HEK293 (cell line): ENCODE measurements around the gene CMTM1.

Source experiments
- CTCF ChIA-PET: fragments of 350-600 bp; formaldehyde crosslinking; extraction: SDS; loops from one replicate; lab custom pipeline; 2021; ENCODE audit warnings: antibody characterized with exemption; lab: Yijun Ruan, JAX
- POLR2A ChIA-PET: fragments of 300-600 bp; formaldehyde crosslinking; extraction: SDS; loops from one replicate; lab custom pipeline; 2020; ENCODE audit warnings: antibody characterized with exemption, inconsistent platforms; lab: Yijun Ruan, JAX
- H3K27ac ChIP-seq: fragments of 200-500 bp; sonication (Bioruptor generic); 2 replicates; pipeline ENCODE4 v1.5.1; 2014; ENCODE audit warnings: low read depth, low read length, control low read depth, inconsistent platforms; ENCODE audit errors: extremely low read depth
- H3K36me3 ChIP-seq, 2 experiments: fragments of 200-500 bp in 1 of 2; sonication (Bioruptor generic) in 1 of 2; 1 replicate in 1 of 2; 2 replicates in 1 of 2; pipeline ENCODE4 v1.5.1; 2014 to 2017; ENCODE audit warnings: inconsistent platforms in 2 of 2, low read length in 2 of 2; ENCODE audit not compliant: control insufficient read depth in 2 of 2, insufficient read depth in 1 of 2
- H3K4me1 ChIP-seq: fragments of 200-500 bp; sonication (Bioruptor generic); 2 replicates; pipeline ENCODE4 v1.5.1; 2014; ENCODE audit warnings: mild to moderate bottlenecking, low read length, inconsistent platforms; ENCODE audit not compliant: control insufficient read depth, insufficient read depth
- H3K4me3 ChIP-seq: 2 replicates; pipeline ENCODE4 v1.5.1; 2011; ENCODE audit warnings: low read depth, mild to moderate bottlenecking, control low read depth, low read length, moderate library complexity
- H3K9me3 ChIP-seq: fragments of 200-500 bp; sonication (Bioruptor generic); 2 replicates; pipeline ENCODE4 v1.5.1; 2014; ENCODE audit warnings: low read depth, low read length, inconsistent platforms; ENCODE audit not compliant: control insufficient read depth, insufficient read depth
- EGR2 ChIP-seq: fragments of 450-650 bp; formaldehyde crosslinking; IDR thresholded peaks from 2 replicates; pipeline ENCODE4 v1.5.1; 2016; ENCODE audit warnings: low read depth, missing biosample characterization, missing genetic modification characterization
- KLF9 ChIP-seq: fragments of 450-650 bp; formaldehyde crosslinking; IDR thresholded peaks from 2 replicates; pipeline ENCODE4 v1.5.1; 2016; ENCODE audit warnings: missing biosample characterization, missing genetic modification characterization, low read depth
- MZF1 ChIP-seq: fragments of 450-650 bp; formaldehyde crosslinking; IDR thresholded peaks from 2 replicates; pipeline ENCODE4 v1.5.1; 2017; ENCODE audit warnings: missing biosample characterization, missing genetic modification characterization, borderline replicate concordance
- SP3 ChIP-seq: fragments of 450-650 bp; formaldehyde crosslinking; IDR thresholded peaks from 2 replicates; pipeline ENCODE4 v1.5.1; 2016; ENCODE audit warnings: missing biosample characterization, missing genetic modification characterization
- ZNF202 ChIP-seq: fragments of 450-650 bp; formaldehyde crosslinking; IDR thresholded peaks from 2 replicates; pipeline ENCODE4 v1.5.1; 2016; ENCODE audit warnings: missing biosample characterization, missing genetic modification characterization, borderline replicate concordance
- ZNF239 ChIP-seq: fragments of 450-650 bp; formaldehyde crosslinking; IDR thresholded peaks from 2 replicates; pipeline ENCODE4 v1.5.1; 2016; ENCODE audit warnings: missing biosample characterization, missing genetic modification characterization
- ZNF248 ChIP-seq: fragments of 450-650 bp; formaldehyde crosslinking; IDR thresholded peaks from 2 replicates; pipeline ENCODE4 v1.5.1; 2017; ENCODE audit warnings: missing biosample characterization, missing genetic modification characterization
- ZNF391 ChIP-seq: fragments of 450-650 bp; formaldehyde crosslinking; IDR thresholded peaks from 2 replicates; pipeline ENCODE4 v1.5.1; 2016; ENCODE audit warnings: low read depth, missing biosample characterization, missing genetic modification characterization, borderline replicate concordance
- ZNF394 ChIP-seq: fragments of 450-650 bp; formaldehyde crosslinking; IDR thresholded peaks from 2 replicates; pipeline ENCODE4 v1.5.1; 2016; ENCODE audit warnings: missing biosample characterization, missing genetic modification characterization, mild to moderate bottlenecking, moderate library complexity, borderline replicate concordance
- ZNF48 ChIP-seq: fragments of 450-650 bp; formaldehyde crosslinking; IDR thresholded peaks from 2 replicates; pipeline ENCODE4 v1.5.1; 2016; ENCODE audit warnings: missing biosample characterization, missing genetic modification characterization
- ZNF777 ChIP-seq: fragments of 450-650 bp; formaldehyde crosslinking; IDR thresholded peaks from 2 replicates; pipeline ENCODE4 v1.5.1; 2017; ENCODE audit warnings: missing biosample characterization, missing genetic modification characterization, borderline replicate concordance
- TF ChIP-seq, protein P1 (sequence below): fragments of 450-650 bp; formaldehyde crosslinking; IDR thresholded peaks from 2 replicates; pipeline ENCODE4 v1.5.1; 2017; ENCODE audit warnings: missing biosample characterization, missing genetic modification characterization
- TF ChIP-seq, protein P2 (sequence below): fragments of 450-650 bp; IDR thresholded peaks from 2 replicates; pipeline ENCODE4 v1.5.1; 2018; ENCODE audit warnings: missing biosample characterization, missing genetic modification characterization
- TF ChIP-seq, protein P3 (sequence below): fragments of 450-650 bp; formaldehyde crosslinking; IDR thresholded peaks from 2 replicates; pipeline ENCODE4 v1.5.1; 2016; ENCODE audit warnings: missing biosample characterization, missing genetic modification characterization
- TF ChIP-seq, protein P4 (sequence below): fragments of 450-650 bp; formaldehyde crosslinking; IDR thresholded peaks from 2 replicates; pipeline ENCODE4 v1.5.1; 2016; ENCODE audit warnings: missing biosample characterization, missing genetic modification characterization, borderline replicate concordance
- TF ChIP-seq, protein P5 (sequence below): fragments of 450-650 bp; formaldehyde crosslinking; IDR thresholded peaks from 2 replicates; pipeline ENCODE4 v1.5.1; 2017; ENCODE audit warnings: missing biosample characterization, missing genetic modification characterization
- TF ChIP-seq, protein P6 (sequence below): fragments of 450-650 bp; formaldehyde crosslinking; IDR thresholded peaks from 2 replicates; pipeline ENCODE4 v1.5.1; 2016; ENCODE audit warnings: missing biosample characterization, missing genetic modification characterization
- TF ChIP-seq, protein P7 (sequence below): fragments of 450-650 bp; IDR thresholded peaks from 2 replicates; pipeline ENCODE4 v1.5.1; 2018; ENCODE audit warnings: missing biosample characterization, mild to moderate bottlenecking, missing genetic modification characterization

CMTM1 gene

DNA sequence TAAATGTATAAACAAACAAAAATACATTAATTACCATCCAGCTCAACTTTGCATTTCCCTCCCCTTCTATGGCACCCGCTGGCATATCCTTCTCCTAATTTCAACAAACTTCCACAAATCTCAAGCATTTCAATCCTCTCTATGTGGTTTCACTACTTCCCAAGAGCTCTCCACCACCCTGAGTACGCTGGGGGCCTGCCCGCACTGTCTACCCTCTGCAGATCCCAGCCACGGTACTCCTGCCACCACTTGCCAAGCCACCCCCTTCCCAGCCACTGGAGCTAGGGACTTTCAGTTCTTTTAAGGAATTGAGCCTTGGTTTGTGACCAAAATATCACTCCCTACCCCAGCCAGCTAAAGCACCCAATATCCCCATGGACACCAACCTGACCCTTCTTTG lies 18.2 kb upstream of the CMTM1 start:
- peaks cover 0 to 10% of the 10 kb centered on the region in 2 experiments; a peak in 2 of 3 replicates for H3K36me3 ChIP-seq
- ChIA-PET CTCF (interaction anchor here (0.5 to 0.6 kb wide), 2 partner anchors 79 to 192 kb away, joined by 3 read pairs; no protein-coding TSS in a partner anchor), POLR2A (no interaction called here)
- H3K4me1 ChIP-seq, result no peaks in the 10 kb centered on the region
- no peak overlapping the region for H3K27ac ChIP-seq
- TF ChIP-seq, protein P1, sequence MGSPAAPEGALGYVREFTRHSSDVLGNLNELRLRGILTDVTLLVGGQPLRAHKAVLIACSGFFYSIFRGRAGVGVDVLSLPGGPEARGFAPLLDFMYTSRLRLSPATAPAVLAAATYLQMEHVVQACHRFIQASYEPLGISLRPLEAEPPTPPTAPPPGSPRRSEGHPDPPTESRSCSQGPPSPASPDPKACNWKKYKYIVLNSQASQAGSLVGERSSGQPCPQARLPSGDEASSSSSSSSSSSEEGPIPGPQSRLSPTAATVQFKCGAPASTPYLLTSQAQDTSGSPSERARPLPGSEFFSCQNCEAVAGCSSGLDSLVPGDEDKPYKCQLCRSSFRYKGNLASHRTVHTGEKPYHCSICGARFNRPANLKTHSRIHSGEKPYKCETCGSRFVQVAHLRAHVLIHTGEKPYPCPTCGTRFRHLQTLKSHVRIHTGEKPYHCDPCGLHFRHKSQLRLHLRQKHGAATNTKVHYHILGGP, result no peak
- TF ChIP-seq, protein P2, sequence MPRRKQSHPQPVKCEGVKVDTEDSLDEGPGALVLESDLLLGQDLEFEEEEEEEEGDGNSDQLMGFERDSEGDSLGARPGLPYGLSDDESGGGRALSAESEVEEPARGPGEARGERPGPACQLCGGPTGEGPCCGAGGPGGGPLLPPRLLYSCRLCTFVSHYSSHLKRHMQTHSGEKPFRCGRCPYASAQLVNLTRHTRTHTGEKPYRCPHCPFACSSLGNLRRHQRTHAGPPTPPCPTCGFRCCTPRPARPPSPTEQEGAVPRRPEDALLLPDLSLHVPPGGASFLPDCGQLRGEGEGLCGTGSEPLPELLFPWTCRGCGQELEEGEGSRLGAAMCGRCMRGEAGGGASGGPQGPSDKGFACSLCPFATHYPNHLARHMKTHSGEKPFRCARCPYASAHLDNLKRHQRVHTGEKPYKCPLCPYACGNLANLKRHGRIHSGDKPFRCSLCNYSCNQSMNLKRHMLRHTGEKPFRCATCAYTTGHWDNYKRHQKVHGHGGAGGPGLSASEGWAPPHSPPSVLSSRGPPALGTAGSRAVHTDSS (tag by site-specific recombination), result no peak
- TF ChIP-seq ZNF48 (tag by site-specific recombination) (no peak), ZNF777 (no peak), MZF1 (tag by site-specific recombination) (no peak), ZNF202 (tag by site-specific recombination) (no peak), ZNF394 (tag by site-specific recombination) (no peak), SP3 (tag by site-specific recombination) (no peak), ZNF391 (tag by site-specific recombination) (no peak), KLF9 (tag by site-specific recombination) (no peak), ZNF239 (tag by site-specific recombination) (no peak), ZNF248 (tag by site-specific recombination) (no peak), EGR2 (tag by site-specific recombination) (no peak)
- TF ChIP-seq, protein P3, sequence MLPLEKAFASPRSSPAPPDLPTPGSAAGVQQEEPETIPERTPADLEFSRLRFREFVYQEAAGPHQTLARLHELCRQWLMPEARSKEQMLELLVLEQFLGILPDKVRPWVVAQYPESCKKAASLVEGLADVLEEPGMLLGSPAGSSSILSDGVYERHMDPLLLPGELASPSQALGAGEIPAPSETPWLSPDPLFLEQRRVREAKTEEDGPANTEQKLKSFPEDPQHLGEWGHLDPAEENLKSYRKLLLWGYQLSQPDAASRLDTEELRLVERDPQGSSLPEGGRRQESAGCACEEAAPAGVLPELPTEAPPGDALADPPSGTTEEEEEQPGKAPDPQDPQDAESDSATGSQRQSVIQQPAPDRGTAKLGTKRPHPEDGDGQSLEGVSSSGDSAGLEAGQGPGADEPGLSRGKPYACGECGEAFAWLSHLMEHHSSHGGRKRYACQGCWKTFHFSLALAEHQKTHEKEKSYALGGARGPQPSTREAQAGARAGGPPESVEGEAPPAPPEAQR (tag by site-specific recombination), result no peak
- TF ChIP-seq, protein P4, sequence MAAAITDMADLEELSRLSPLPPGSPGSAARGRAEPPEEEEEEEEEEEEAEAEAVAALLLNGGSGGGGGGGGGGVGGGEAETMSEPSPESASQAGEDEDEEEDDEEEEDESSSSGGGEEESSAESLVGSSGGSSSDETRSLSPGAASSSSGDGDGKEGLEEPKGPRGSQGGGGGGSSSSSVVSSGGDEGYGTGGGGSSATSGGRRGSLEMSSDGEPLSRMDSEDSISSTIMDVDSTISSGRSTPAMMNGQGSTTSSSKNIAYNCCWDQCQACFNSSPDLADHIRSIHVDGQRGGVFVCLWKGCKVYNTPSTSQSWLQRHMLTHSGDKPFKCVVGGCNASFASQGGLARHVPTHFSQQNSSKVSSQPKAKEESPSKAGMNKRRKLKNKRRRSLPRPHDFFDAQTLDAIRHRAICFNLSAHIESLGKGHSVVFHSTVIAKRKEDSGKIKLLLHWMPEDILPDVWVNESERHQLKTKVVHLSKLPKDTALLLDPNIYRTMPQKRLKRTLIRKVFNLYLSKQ, result no peak
- TF ChIP-seq, protein P5, sequence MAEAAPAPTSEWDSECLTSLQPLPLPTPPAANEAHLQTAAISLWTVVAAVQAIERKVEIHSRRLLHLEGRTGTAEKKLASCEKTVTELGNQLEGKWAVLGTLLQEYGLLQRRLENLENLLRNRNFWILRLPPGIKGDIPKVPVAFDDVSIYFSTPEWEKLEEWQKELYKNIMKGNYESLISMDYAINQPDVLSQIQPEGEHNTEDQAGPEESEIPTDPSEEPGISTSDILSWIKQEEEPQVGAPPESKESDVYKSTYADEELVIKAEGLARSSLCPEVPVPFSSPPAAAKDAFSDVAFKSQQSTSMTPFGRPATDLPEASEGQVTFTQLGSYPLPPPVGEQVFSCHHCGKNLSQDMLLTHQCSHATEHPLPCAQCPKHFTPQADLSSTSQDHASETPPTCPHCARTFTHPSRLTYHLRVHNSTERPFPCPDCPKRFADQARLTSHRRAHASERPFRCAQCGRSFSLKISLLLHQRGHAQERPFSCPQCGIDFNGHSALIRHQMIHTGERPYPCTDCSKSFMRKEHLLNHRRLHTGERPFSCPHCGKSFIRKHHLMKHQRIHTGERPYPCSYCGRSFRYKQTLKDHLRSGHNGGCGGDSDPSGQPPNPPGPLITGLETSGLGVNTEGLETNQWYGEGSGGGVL (tag by site-specific recombination), result no peak
- TF ChIP-seq, protein P6, sequence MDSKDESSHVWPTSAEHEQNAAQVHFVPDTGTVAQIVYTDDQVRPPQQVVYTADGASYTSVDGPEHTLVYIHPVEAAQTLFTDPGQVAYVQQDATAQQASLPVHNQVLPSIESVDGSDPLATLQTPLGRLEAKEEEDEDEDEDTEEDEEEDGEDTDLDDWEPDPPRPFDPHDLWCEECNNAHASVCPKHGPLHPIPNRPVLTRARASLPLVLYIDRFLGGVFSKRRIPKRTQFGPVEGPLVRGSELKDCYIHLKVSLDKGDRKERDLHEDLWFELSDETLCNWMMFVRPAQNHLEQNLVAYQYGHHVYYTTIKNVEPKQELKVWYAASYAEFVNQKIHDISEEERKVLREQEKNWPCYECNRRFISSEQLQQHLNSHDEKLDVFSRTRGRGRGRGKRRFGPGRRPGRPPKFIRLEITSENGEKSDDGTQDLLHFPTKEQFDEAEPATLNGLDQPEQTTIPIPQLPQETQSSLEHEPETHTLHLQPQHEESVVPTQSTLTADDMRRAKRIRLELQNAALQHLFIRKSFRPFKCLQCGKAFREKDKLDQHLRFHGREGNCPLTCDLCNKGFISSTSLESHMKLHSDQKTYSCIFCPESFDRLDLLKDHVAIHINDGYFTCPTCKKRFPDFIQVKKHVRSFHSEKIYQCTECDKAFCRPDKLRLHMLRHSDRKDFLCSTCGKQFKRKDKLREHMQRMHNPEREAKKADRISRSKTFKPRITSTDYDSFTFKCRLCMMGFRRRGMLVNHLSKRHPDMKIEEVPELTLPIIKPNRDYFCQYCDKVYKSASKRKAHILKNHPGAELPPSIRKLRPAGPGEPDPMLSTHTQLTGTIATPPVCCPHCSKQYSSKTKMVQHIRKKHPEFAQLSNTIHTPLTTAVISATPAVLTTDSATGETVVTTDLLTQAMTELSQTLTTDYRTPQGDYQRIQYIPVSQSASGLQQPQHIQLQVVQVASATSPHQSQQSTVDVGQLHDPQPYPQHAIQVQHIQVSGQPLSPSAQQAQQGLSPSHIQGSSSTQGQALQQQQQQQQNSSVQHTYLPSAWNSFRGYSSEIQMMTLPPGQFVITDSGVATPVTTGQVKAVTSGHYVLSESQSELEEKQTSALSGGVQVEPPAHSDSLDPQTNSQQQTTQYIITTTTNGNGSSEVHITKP (tag by site-specific recombination), result no peak
- TF ChIP-seq, protein P7, sequence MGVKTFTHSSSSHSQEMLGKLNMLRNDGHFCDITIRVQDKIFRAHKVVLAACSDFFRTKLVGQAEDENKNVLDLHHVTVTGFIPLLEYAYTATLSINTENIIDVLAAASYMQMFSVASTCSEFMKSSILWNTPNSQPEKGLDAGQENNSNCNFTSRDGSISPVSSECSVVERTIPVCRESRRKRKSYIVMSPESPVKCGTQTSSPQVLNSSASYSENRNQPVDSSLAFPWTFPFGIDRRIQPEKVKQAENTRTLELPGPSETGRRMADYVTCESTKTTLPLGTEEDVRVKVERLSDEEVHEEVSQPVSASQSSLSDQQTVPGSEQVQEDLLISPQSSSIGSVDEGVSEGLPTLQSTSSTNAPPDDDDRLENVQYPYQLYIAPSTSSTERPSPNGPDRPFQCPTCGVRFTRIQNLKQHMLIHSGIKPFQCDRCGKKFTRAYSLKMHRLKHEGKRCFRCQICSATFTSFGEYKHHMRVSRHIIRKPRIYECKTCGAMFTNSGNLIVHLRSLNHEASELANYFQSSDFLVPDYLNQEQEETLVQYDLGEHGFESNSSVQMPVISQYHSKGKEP, result no peak
- H3K9me3 ChIP-seq, result no peaks in the 10 kb centered on the region
- H3K4me3 ChIP-seq, result no peak overlapping the region
